Measurements from ENCODE around the gene MYO3B.

GRCh38 chr2:170605862-170606261, 427.9 kb downstream of the MYO3B start:
- TF ChIP-seq POLR2AphosphoS5 (IDR thresholded peaks at IDR 0.05; ENCODE audit: insufficient read depth, low read depth, low read length) (no peak), GATA2 (IDR thresholded peaks at IDR 0.05; ENCODE audit: insufficient read depth, insufficient read length, low read depth, low read length) (no peak), CTCF (IDR thresholded peaks at IDR 0.05; ENCODE audit: extremely low read depth in 1 of 2, insufficient read depth in 1 of 2, low read depth in 1 of 2, low read length in 2 of 2) (no peak)
